ENCODE data around the gene MYO1E. TPM values are rescaled to one million over a fixed set of nuclear protein-coding genes. Genes with fewer than 3 reads are reported as not detected.

The MYO1E gene
- total and polyA plus RNA-seq, 2 of the 4 experiments (the other 2 are of a cell fraction) = 13.4 to 37.3 TPM

- Histone ChIP-seq H2AK5ac (ENCODE audit: low read depth, low read length) (no peak within 1 kb of the TSS), H3K18ac (ENCODE audit: low read depth, low read length) (no peak within 1 kb of the TSS), H2BK120ac (ENCODE audit: low read depth, low read length) (no peak within 1 kb of the TSS), H2AK9ac (replicated peaks; ENCODE audit: low read depth, low read length, poor library complexity) (peak within 1 kb of the TSS; percentile 29), H4K20me1 (ENCODE audit: insufficient read depth, low read length) (no peaks in the 10 kb centered on the region), H3K79me1 (ENCODE audit: low read depth in 1 of 2, low read length in 2 of 2) (peaks cover 0 to 7% of the 10 kb centered on the region in 2 experiments; a peak in 1 of 4 replicates), H3K9me3 (ENCODE audit: control insufficient read depth, insufficient read depth, low read length) (no peaks in the 10 kb centered on the region), H4K8ac (ENCODE audit: low read depth in 2 of 2, low read length in 2 of 2) (no peak within 1 kb of the TSS), H3K4ac (ENCODE audit: low read depth, low read length) (no peak within 1 kb of the TSS), H3K4me1 (ENCODE audit: control insufficient read depth, insufficient read depth, low read length) (no peaks in the 10 kb centered on the region), H3K4me3 (ENCODE audit: insufficient read depth, low read depth, low read length) (no peak within 1 kb of the TSS), H3K4me2 (ENCODE audit: low read depth, low read length) (no peak within 1 kb of the TSS), H3K9me1 (ENCODE audit: insufficient read depth, low read length) (peaks cover 6% of the 10 kb centered on the region; the same call in 1 of the 2 replicates), H4K5ac (ENCODE audit: low read depth, low read length) (no peak within 1 kb of the TSS), H2BK20ac (ENCODE audit: low read depth, low read length) (no peak within 1 kb of the TSS), H3K23ac (ENCODE audit: low read depth, low read length) (no peak within 1 kb of the TSS), H3K36me3 (ENCODE audit: control insufficient read depth, insufficient read depth, low read length) (peaks cover 33% of the 10 kb centered on the region), H3K56ac (ENCODE audit: extremely low read depth, insufficient read depth, low read length) (no peak within 1 kb of the TSS), H2BK15ac (ENCODE audit: low read depth, low read length) (no peak within 1 kb of the TSS), H2BK5ac (ENCODE audit: low read depth, low read length, poor library complexity, severe bottlenecking) (no peak within 1 kb of the TSS), H4K91ac (ENCODE audit: insufficient read depth, low read depth, low read length) (no peak within 1 kb of the TSS), H3K9ac (ENCODE audit: low read depth, low read length) (no peak within 1 kb of the TSS), H3K27me3 (ENCODE audit: control insufficient read depth, insufficient read depth, low read length) (no peaks in the 10 kb centered on the region), H3K27ac (ENCODE audit: insufficient read depth, low read length) (no peak within 1 kb of the TSS), H2AFZ (replicated peaks; ENCODE audit: low read length, poor library complexity) (no peak within 1 kb of the TSS), H3K14ac (replicated peaks; ENCODE audit: low read depth, low read length) (no peak within 1 kb of the TSS)
- ChIA-PET POLR2A (ENCODE audit: unreplicated experiment) (no interaction called here), CTCF (no interaction called here)
- 98% methylated on average over 7 of the region's 30 CpGs; no CpG with 5 or more reads in 1 of the 2 experiments for WGBS, 2 experiments (ENCODE audit: extremely low coverage in 2 of 2, insufficient read length in 1 of 2)
- BruUV-seq (replicated peaks) = no TSS peak
- in situ Hi-C loops (cut with MboI; ENCODE audit: low sequenced_read_pairs) (no loop called here), dilution Hi-C loops (cut with HindIII; ENCODE audit: low sequenced_read_pairs, unreplicated experiment) (no loop called here), intact Hi-C loops (cut with micrococcal nuclease) (no loop called here)
- DNase-seq (no peak), ATAC-seq (ENCODE audit: low read depth) (no peak)
- TF ChIP-seq CTCF (conservative IDR thresholded peaks at IDR 0.05; ENCODE audit: low read depth, low read length) (no peak), RFX5 (IDR thresholded peaks at IDR 0.05; ENCODE audit: low read depth, low read length) (no peak), SMC3 (IDR thresholded peaks at IDR 0.05; ENCODE audit: low read depth, low read length) (no peak), RAD21 (IDR thresholded peaks at IDR 0.05; ENCODE audit: low read length) (no peak), MAZ (IDR thresholded peaks at IDR 0.05; ENCODE audit: borderline replicate concordance, low read depth, low read length) (no peak)
- TF ChIP-seq, protein P1, sequence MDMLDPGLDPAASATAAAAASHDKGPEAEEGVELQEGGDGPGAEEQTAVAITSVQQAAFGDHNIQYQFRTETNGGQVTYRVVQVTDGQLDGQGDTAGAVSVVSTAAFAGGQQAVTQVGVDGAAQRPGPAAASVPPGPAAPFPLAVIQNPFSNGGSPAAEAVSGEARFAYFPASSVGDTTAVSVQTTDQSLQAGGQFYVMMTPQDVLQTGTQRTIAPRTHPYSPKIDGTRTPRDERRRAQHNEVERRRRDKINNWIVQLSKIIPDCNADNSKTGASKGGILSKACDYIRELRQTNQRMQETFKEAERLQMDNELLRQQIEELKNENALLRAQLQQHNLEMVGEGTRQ (IDR thresholded peaks at IDR 0.05; ENCODE audit: low read depth, low read length) = no peak
These were observed 166.0 kb downstream of the MYO1E start, which contains the start of gene LDHAL6B for GRCh38 chr15:59206623-59207183. Gene LDHAL6B (plus strand): TSS chr15:59206843. CDS start chr15:59206941, 98 bp downstream.

All from IMR-90 (cell line).